Measurements from ENCODE around the gene CARS2. TPM values are rescaled to one million over a fixed set of nuclear protein-coding genes. Genes with fewer than 3 reads are reported as not detected.

The CARS2 gene
- total RNA-seq, 1 donor from 2014 or later: 102 TPM

- Mint-ChIP-seq H3K9me3 (ENCODE audit: unreplicated experiment) (peaks cover 2% of the 10 kb centered on the region), H3K27ac (ENCODE audit: unreplicated experiment) (peak overlapping the region; percentile 60), H3K27me3 (ENCODE audit: unreplicated experiment) (peaks cover 8% of the 10 kb centered on the region), H3K36me3 (ENCODE audit: unreplicated experiment) (peaks cover 43% of the 10 kb centered on the region), H3K4me3 (ENCODE audit: unreplicated experiment) (no peak overlapping the region), H3K4me1 (ENCODE audit: low read depth, unreplicated experiment) (peaks cover 9% of the 10 kb centered on the region)
- no peak for DNase-seq
- TF ChIP-seq CTCF (IDR thresholded peaks at IDR 0.05; ENCODE audit: partially characterized antibody, unreplicated experiment): no peak
Measured at GRCh38 chr13:110665491-110666254, 40.2 kb downstream of the CARS2 start.

GRCh38 chr13:110664673-110665072 is 41.2 kb downstream of the CARS2 start:
- no peak overlapping the region for H3K4me3 Mint-ChIP-seq (ENCODE audit: unreplicated experiment)
- H3K27me3 Mint-ChIP-seq (ENCODE audit: unreplicated experiment): peaks cover 8% of the 10 kb centered on the region
- peak overlapping the region; percentile 60 for H3K27ac Mint-ChIP-seq (ENCODE audit: unreplicated experiment)
- H3K36me3 Mint-ChIP-seq (ENCODE audit: unreplicated experiment): peaks cover 47% of the 10 kb centered on the region
- peaks cover 9% of the 10 kb centered on the region for H3K4me1 Mint-ChIP-seq (ENCODE audit: low read depth, unreplicated experiment)
- H3K9me3 Mint-ChIP-seq (ENCODE audit: unreplicated experiment): peaks cover 2% of the 10 kb centered on the region
- TF ChIP-seq CTCF (IDR thresholded peaks at IDR 0.05; ENCODE audit: partially characterized antibody, unreplicated experiment): no peak
- peak; percentile 63 for DNase-seq

GRCh38 chr13:110664041-110664440 is 41.9 kb downstream of the CARS2 start:
- peaks cover 47% of the 10 kb centered on the region for H3K36me3 Mint-ChIP-seq (ENCODE audit: unreplicated experiment)
- H3K27ac Mint-ChIP-seq (ENCODE audit: unreplicated experiment): no peak overlapping the region
- H3K9me3 Mint-ChIP-seq (ENCODE audit: unreplicated experiment): peaks cover 2% of the 10 kb centered on the region
- no peak for DNase-seq
- no peak overlapping the region for H3K4me3 Mint-ChIP-seq (ENCODE audit: unreplicated experiment)
- peaks cover 9% of the 10 kb centered on the region for H3K4me1 Mint-ChIP-seq (ENCODE audit: low read depth, unreplicated experiment)
- peaks cover 5% of the 10 kb centered on the region for H3K27me3 Mint-ChIP-seq (ENCODE audit: unreplicated experiment)
- TF ChIP-seq CTCF (IDR thresholded peaks at IDR 0.05; ENCODE audit: partially characterized antibody, unreplicated experiment): no peak

- Mint-ChIP-seq H3K27me3 (ENCODE audit: unreplicated experiment) (peaks cover 5% of the 10 kb centered on the region), H3K4me3 (ENCODE audit: unreplicated experiment) (no peak overlapping the region), H3K4me1 (ENCODE audit: low read depth, unreplicated experiment) (peaks cover 9% of the 10 kb centered on the region), H3K27ac (ENCODE audit: unreplicated experiment) (peak overlapping the region; percentile 28), H3K36me3 (ENCODE audit: unreplicated experiment) (peaks cover 44% of the 10 kb centered on the region), H3K9me3 (ENCODE audit: unreplicated experiment) (peaks cover 2% of the 10 kb centered on the region)
- DNase-seq: no peak
- TF ChIP-seq CTCF (IDR thresholded peaks at IDR 0.05; ENCODE audit: partially characterized antibody, unreplicated experiment): no peak
Measured at GRCh38 chr13:110663491-110663890, 42.4 kb downstream of the CARS2 start.

GRCh38 chr13:110662777-110663443 is 43.0 kb downstream of the CARS2 start:
- H3K4me3 Mint-ChIP-seq (ENCODE audit: unreplicated experiment): no peak overlapping the region
- peaks cover 9% of the 10 kb centered on the region for H3K4me1 Mint-ChIP-seq (ENCODE audit: low read depth, unreplicated experiment)
- no peak for DNase-seq
- H3K9me3 Mint-ChIP-seq (ENCODE audit: unreplicated experiment): peaks cover 2% of the 10 kb centered on the region
- peaks cover 5% of the 10 kb centered on the region for H3K27me3 Mint-ChIP-seq (ENCODE audit: unreplicated experiment)
- peak overlapping the region; percentile 38 for H3K27ac Mint-ChIP-seq (ENCODE audit: unreplicated experiment)
- peaks cover 48% of the 10 kb centered on the region for H3K36me3 Mint-ChIP-seq (ENCODE audit: unreplicated experiment)
- TF ChIP-seq CTCF (IDR thresholded peaks at IDR 0.05; ENCODE audit: partially characterized antibody, unreplicated experiment): no peak
